Measurements from ENCODE around the gene TMEM205. TPM values are rescaled to one million over a fixed set of nuclear protein-coding genes. Genes with fewer than 3 reads are reported as not detected.

Gene TMEM205
- total and polyA plus RNA-seq, 3 donors from 2014 or later: 132 to 213 (median 174) TPM

DNA sequence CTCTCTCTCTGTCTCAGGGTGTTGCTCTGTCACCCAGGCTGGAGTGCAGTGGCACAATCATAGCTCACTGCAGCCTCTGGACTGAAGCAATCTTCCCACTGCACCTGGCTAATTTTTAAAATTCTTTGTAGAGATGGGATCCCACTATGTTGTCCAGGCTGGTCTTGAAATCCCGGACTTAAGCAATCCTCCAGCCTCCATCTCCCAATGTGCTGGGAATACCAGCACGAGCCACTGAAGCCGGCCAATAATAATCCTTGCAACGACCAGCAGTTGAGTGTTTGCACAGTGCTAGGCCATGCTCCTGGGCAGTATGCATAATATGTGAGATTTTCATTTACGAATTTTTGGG, 38.7 kb upstream of the TMEM205 start:
- intact Hi-C loops (cut with DNase I; ENCODE audit: low total_unique reads): no loop called here
- peaks cover 20% of the 10 kb centered on the region for H3K4me1 ChIP-seq
- 81 to 84% methylated on average over 5 of the region's 5 CpGs for WGBS, 2 donors
- H3K4me3 ChIP-seq: no peak overlapping the region
- no peak for DNase-seq
- TF ChIP-seq POLR2A (IDR thresholded peaks at IDR 0.05): no peak
- TF ChIP-seq, protein P1, sequence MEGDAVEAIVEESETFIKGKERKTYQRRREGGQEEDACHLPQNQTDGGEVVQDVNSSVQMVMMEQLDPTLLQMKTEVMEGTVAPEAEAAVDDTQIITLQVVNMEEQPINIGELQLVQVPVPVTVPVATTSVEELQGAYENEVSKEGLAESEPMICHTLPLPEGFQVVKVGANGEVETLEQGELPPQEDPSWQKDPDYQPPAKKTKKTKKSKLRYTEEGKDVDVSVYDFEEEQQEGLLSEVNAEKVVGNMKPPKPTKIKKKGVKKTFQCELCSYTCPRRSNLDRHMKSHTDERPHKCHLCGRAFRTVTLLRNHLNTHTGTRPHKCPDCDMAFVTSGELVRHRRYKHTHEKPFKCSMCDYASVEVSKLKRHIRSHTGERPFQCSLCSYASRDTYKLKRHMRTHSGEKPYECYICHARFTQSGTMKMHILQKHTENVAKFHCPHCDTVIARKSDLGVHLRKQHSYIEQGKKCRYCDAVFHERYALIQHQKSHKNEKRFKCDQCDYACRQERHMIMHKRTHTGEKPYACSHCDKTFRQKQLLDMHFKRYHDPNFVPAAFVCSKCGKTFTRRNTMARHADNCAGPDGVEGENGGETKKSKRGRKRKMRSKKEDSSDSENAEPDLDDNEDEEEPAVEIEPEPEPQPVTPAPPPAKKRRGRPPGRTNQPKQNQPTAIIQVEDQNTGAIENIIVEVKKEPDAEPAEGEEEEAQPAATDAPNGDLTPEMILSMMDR (IDR thresholded peaks at IDR 0.05): no peak
- no peaks in the 10 kb centered on the region for H3K27me3 ChIP-seq
- H3K27ac ChIP-seq: no peak overlapping the region
- H3K9me3 ChIP-seq: no peaks in the 10 kb centered on the region
- H3K36me3 ChIP-seq (ENCODE audit: low read depth, missing control alignments): no peaks in the 10 kb centered on the region

DNA sequence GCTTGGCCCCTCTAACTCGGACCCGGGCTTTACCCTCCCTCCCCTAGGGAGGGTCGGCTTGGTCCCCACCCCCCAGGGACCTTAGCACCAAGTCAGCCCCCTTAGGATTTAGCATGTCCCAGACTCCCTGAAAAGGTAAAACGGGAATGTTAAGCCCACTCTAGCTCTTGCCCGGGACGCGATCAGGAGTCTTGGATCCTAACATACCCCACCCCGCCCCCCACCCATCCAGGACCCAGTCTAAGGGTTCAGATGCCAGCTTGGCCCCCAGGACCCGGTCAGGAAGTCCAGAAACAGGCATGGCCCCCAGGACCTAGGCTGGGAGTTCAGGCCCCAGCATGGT, 37.6 kb upstream of the TMEM205 start:
- no peaks in the 10 kb centered on the region for H3K27me3 ChIP-seq
- H3K9me3 ChIP-seq: no peaks in the 10 kb centered on the region
- intact Hi-C loops (cut with DNase I; ENCODE audit: low total_unique reads): no loop called here
- H3K4me3 ChIP-seq: peak overlapping the region in 1 of 2 donors; percentile 49
- 0% methylated on average over 5 of the region's 9 CpGs; no CpG with 5 or more reads in 1 of the 2 donors for WGBS, 2 donors
- H3K36me3 ChIP-seq (ENCODE audit: low read depth, missing control alignments): no peaks in the 10 kb centered on the region
- H3K27ac ChIP-seq: no peak overlapping the region
- H3K4me1 ChIP-seq: peaks cover 20% of the 10 kb centered on the region
- no peak for TF ChIP-seq POLR2A (IDR thresholded peaks at IDR 0.05)
- TF ChIP-seq, protein P1 (IDR thresholded peaks at IDR 0.05): no peak
- no peak for DNase-seq

DNA sequence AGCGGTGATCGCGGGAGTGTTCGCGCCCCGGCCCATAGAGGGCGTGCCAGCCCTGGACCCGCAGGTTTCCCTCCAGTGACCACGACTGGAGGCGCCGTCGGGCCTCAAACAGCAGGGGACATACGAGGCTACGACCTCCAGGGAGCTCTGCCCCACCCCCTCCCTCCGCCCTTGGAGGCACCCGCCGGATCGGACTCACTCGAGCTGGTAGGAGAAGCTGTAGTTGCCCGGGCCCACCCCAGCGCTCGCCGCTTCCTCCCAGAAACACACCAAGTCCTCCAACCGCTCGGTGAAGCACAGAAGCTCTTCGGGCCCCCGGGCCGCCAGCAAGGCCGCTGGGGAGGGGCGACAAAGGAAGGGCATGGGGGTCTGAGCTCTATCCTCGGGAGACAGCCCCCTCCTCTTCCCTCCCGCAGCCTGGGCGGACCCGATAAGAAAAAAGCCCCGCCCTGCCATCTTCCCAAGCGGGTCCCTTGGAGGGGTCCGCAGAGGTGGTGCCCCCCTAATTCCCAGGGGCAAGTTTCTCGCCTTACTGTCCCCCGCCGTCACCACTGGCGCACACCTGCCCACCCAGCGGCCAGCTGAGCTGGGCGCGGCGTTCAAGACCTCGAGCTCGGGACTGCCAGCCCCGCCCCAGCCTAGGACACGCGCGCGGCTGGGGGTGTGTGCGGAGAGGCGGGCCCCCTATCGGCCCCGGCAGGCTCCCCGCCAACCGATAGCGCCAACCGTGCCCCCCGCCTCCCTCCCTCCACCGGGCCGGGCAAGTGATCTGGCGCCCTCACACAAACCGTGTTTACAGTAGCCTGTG, 37.0 kb upstream of the TMEM205 start:
- no peak overlapping the region for H3K27ac ChIP-seq

DNA sequence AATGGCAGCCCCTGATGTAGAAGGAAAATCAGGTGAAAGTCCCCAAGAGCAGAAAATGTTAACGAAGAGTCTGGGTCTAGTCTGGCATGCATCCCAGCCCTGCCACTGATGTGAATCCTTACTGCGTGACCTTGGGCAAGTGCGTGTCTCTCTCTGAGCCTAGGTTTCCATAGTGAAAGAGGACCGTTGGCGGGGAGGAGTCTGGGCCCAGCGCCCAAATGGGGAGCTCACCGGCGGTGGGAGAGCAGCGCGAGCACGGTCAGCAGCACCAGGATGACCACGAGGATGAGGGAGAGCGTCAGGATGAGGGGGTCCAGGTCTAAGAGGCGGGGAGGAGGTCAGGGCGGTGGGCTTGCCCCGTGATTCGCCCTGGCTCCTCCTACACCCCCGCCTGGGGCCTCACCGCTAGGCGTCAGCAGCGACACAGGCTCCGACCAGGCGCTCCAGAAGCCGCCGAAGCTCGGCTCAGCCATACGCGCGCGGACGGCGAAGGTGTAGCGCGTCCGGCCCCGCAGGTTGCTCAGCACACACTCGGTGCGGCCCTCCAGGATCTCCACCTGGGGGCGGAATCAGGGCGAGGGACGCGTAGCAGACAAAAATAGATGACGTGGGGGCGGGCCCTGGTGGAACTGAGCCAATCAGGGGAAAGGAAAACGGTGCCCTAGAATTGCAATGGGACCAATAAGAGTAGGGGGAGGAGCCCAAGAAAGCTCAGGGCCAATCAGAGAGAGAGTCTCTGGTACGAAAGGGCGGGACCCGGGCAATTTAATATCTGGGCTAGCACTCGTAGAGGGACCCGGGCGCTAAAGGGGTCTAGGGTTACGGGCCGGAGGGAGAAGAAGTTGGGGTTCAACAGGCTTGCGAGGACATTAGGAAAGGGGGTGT, 34.8 kb upstream of the TMEM205 start:
- Histone ChIP-seq H3K27me3 (no peaks in the 10 kb centered on the region), H3K4me3 (peak overlapping the region; percentile 59 to 64), H3K27ac (peak overlapping the region; percentile 68 to 89), H3K36me3 (ENCODE audit: low read depth, missing control alignments) (no peaks in the 10 kb centered on the region), H3K9me3 (no peaks in the 10 kb centered on the region), H3K4me1 (peaks cover 25% of the 10 kb centered on the region)
- intact Hi-C loops (cut with DNase I; ENCODE audit: low total_unique reads): no loop called here
- DNase-seq: peak; percentile 97
- 1 to 2% methylated on average over 21 to 51 of the region's 54 CpGs for WGBS, 2 donors
- TF ChIP-seq POLR2A (IDR thresholded peaks at IDR 0.05): no peak
- TF ChIP-seq, protein P1 (IDR thresholded peaks at IDR 0.05): peak; percentile 58 to 79 (median 72)

More for the DNA sequence above, 37.0 kb upstream of the TMEM205 start:
- no peaks in the 10 kb centered on the region for H3K9me3 ChIP-seq
- no peaks in the 10 kb centered on the region for H3K36me3 ChIP-seq (ENCODE audit: low read depth, missing control alignments)
- no peaks in the 10 kb centered on the region for H3K27me3 ChIP-seq
- H3K4me1 ChIP-seq: peaks cover 20% of the 10 kb centered on the region
- intact Hi-C loops (cut with DNase I; ENCODE audit: low total_unique reads): no loop called here
- H3K4me3 ChIP-seq: peak overlapping the region in 1 of 2 donors; percentile 49
- no peak for TF ChIP-seq POLR2A (IDR thresholded peaks at IDR 0.05)
- TF ChIP-seq, protein P1 (IDR thresholded peaks at IDR 0.05): peak in 2 of 3 experiments; percentile 40 to 63
- WGBS, 2 donors: 2 to 4% methylated on average over 23 to 47 of the region's 65 CpGs
- peak; percentile 57 for DNase-seq
